ENCODE data around the gene THRA. TPM values are rescaled to one million over a fixed set of nuclear protein-coding genes. Genes with fewer than 3 reads are reported as not detected.

THRA gene
- total and polyA plus RNA-seq, 9 of the 15 experiments (the other 6 are each of a cell fraction or from before 2014, with no cell fraction given): 0.34 to 23.4 (median 12.7) TPM

- no peak for TF ChIP-seq ATF1 (CRISPR knock-in tag; IDR thresholded peaks at IDR 0.05)
- TF ChIP-seq ATF1 (tag; IDR thresholded peaks at IDR 0.05): peak; percentile 44
- no peak for TF ChIP-seq CREB3 (tag; conservative IDR thresholded peaks at IDR 0.05; ENCODE audit: low read depth)
- no peak for TF ChIP-seq ZNF232 (CRISPR knock-in tag; IDR thresholded peaks at IDR 0.05)
- TF ChIP-seq GMEB1 (CRISPR knock-in tag; IDR thresholded peaks at IDR 0.05): no peak
- peak; percentile 78; the same call in 1 of the 2 replicates for TF ChIP-seq DMBX1 (CRISPR knock-in tag; IDR thresholded peaks at IDR 0.05; ENCODE audit: borderline replicate concordance)
- TF ChIP-seq MCM7 (IDR thresholded peaks at IDR 0.05): no peak
- TF ChIP-seq, protein P1, sequence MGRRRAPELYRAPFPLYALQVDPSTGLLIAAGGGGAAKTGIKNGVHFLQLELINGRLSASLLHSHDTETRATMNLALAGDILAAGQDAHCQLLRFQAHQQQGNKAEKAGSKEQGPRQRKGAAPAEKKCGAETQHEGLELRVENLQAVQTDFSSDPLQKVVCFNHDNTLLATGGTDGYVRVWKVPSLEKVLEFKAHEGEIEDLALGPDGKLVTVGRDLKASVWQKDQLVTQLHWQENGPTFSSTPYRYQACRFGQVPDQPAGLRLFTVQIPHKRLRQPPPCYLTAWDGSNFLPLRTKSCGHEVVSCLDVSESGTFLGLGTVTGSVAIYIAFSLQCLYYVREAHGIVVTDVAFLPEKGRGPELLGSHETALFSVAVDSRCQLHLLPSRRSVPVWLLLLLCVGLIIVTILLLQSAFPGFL (CRISPR knock-in tag; IDR thresholded peaks at IDR 0.05): no peak
- TF ChIP-seq CBFB (CRISPR knock-in tag; IDR thresholded peaks at IDR 0.05): no peak
- no peak for TF ChIP-seq DIDO1 (tag; IDR thresholded peaks at IDR 0.05; ENCODE audit: low read depth)
- no peak for TF ChIP-seq SFPQ (IDR thresholded peaks at IDR 0.05; ENCODE audit: low read depth, low read length)
- TF ChIP-seq, protein P2, sequence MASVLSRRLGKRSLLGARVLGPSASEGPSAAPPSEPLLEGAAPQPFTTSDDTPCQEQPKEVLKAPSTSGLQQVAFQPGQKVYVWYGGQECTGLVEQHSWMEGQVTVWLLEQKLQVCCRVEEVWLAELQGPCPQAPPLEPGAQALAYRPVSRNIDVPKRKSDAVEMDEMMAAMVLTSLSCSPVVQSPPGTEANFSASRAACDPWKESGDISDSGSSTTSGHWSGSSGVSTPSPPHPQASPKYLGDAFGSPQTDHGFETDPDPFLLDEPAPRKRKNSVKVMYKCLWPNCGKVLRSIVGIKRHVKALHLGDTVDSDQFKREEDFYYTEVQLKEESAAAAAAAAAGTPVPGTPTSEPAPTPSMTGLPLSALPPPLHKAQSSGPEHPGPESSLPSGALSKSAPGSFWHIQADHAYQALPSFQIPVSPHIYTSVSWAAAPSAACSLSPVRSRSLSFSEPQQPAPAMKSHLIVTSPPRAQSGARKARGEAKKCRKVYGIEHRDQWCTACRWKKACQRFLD (CRISPR knock-in tag; IDR thresholded peaks at IDR 0.05): peak; percentile 62; the same call in 1 of the 2 replicates
- TF ChIP-seq CBX3 (IDR thresholded peaks at IDR 0.05; ENCODE audit: borderline replicate concordance in 1 of 2, low read length in 2 of 2): no peak
- TF ChIP-seq SNIP1 (IDR thresholded peaks at IDR 0.05; ENCODE audit: low read depth): no peak
- no peak for TF ChIP-seq PHF20 (IDR thresholded peaks at IDR 0.05; ENCODE audit: partially characterized antibody)
- no peak for TF ChIP-seq ZBTB33 (CRISPR knock-in tag; IDR thresholded peaks at IDR 0.05)
- TF ChIP-seq ZNF584 (CRISPR knock-in tag; IDR thresholded peaks at IDR 0.05; ENCODE audit: low read depth): peak; percentile 72; the same call in 1 of the 2 replicates
Measured at GRCh38 chr17:40113110-40113906, 50.5 kb downstream of the THRA start (continued).

All from K562 (cell line).